Measurements from ENCODE around the gene CPE. TPM values are rescaled to one million over a fixed set of nuclear protein-coding genes. Genes with fewer than 3 reads are reported as not detected.
"Not testable (repeated sequence)": the region's sequence is repeated elsewhere in the genome, so short reads cannot be mapped to it uniquely, and the experiment has no call there.

Gene CPE
- total RNA-seq, result not detected

DNA sequence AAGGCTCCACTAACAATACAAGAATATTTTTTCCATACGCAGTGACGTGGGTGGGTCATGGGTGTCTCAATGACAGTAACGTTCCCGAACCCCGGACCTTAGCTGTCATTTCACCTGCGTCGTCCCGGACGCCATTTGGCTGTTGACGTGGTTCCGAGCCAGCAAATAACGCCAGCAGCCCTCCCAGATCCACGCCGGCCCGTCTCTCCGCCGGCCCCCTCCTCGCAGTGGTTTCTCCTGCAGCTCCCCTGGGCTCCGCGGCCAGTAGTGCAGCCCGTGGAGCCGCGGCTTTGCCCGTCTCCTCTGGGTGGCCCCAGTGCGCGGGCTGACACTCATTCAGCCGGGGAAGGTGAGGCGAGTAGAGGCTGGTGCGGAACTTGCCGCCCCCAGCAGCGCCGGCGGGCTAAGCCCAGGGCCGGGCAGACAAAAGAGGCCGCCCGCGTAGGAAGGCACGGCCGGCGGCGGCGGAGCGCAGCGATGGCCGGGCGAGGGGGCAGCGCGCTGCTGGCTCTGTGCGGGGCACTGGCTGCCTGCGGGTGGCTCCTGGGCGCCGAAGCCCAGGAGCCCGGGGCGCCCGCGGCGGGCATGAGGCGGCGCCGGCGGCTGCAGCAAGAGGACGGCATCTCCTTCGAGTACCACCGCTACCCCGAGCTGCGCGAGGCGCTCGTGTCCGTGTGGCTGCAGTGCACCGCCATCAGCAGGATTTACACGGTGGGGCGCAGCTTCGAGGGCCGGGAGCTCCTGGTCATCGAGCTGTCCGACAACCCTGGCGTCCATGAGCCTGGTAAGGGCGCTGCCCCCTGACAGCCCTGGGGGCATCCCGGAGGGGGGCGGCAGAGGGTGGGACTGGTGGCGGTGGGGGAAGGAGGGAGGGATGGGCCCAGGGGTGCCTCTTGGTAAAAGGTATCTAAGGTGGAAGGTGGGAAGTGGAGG, at the start of gene CPE:
Gene CPE, plus strand, starts transcription at position 264 of the 933 bp plus-strand sequence. Its CDS starts 214 bp downstream, at position 478.
- peaks cover 53% of the 10 kb centered on the region for H3K27me3 Mint-ChIP-seq
- ATAC-seq (peak; percentile 100), DNase-seq (peak; percentile 82)
- intact Hi-C loops (cut with DNase I, micrococcal nuclease), result no loop called here
- H3K36me3 Mint-ChIP-seq (ENCODE audit: low read depth), result no peaks in the 10 kb centered on the region
- H3K4me1 Mint-ChIP-seq, result no peaks in the 10 kb centered on the region
- H3K27ac Mint-ChIP-seq, result no peak within 1 kb of the TSS
- H3K4me3 Mint-ChIP-seq, result peak within 1 kb of the TSS; percentile 60
- ChIA-PET CTCF (interaction anchor here (0.6 to 1.1 kb wide), 5 partner anchors 23 to 248 kb away, joined by 3 to 6 read pairs (median 3); no protein-coding TSS in a partner anchor), POLR2A (no interaction called here)
- H3K9me3 Mint-ChIP-seq (ENCODE audit: low read depth), result no peaks in the 10 kb centered on the region

DNA sequence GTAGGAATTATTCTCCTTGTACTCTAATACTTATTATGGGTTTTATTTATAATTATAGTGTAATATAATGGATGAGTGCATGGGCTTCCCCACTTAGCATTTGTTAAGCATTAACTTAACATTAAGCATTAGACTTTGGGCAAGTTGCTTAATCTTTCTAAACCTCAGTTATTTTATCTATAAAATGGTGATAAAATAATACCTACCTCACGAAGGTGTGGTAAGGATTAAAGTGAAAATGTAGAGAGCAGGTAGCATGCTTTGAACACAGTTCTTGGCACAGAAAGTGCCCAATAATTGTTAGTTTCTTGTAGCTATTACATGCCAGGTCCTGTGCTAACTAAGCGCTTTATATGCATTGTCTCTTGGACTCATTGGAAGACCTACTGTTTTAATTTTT, 48.7 kb upstream of the CPE start:
- ATAC-seq (no peak), DNase-seq (no peak)
- Mint-ChIP-seq H3K9me3 (ENCODE audit: low read depth) (no peaks in the 10 kb centered on the region), H3K4me3 (peak overlapping the region; percentile 32), H3K27me3 (no peaks in the 10 kb centered on the region), H3K4me1 (peaks cover 49% of the 10 kb centered on the region), H3K36me3 (ENCODE audit: low read depth) (peaks cover 35% of the 10 kb centered on the region), H3K27ac (peak overlapping the region; percentile 72)
- intact Hi-C loops (cut with DNase I, micrococcal nuclease), result no loop called here
- ChIA-PET CTCF (interaction anchor here (1.0 to 1.4 kb wide), 4 partner anchors 15 to 122 kb away, joined by 3 to 4 read pairs (median 3); partner anchors contain the start of gene CPE), POLR2A (interaction anchor here (0.6 kb wide), 1 partner anchor 22 kb away, joined by 5 read pairs; no protein-coding TSS in a partner anchor)

DNA sequence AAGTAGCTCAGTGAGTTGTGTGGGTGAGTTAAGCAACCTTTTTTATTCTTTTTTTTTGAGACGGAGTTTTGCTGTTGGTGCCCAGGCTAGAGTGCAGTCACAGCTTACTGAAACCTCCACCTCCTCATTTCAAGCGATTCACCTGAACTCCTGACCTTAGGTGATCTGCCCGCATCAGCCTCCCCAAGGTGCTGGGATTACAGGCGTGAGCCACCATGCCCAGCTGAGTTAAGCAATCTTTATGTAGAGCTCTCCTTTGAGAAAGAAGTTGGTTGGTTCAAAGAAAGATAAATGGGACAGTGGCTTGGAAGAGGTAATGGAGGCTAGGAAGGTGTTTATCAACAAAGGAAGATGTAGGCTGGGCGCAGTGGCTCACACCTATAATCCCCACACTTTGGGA, 48.1 kb upstream of the CPE start:
- Mint-ChIP-seq H3K9me3 (ENCODE audit: low read depth) (no peaks in the 10 kb centered on the region), H3K36me3 (ENCODE audit: low read depth) (peaks cover 33% of the 10 kb centered on the region), H3K27me3 (no peaks in the 10 kb centered on the region), H3K4me1 (peaks cover 47% of the 10 kb centered on the region), H3K27ac (peak overlapping the region; percentile 72), H3K4me3 (peak overlapping the region; percentile 32)
- CTCF ChIA-PET, result interaction anchor here (1.0 to 1.4 kb wide), 4 partner anchors 15 to 122 kb away, joined by 3 to 4 read pairs (median 3); partner anchors contain the start of gene CPE
- ATAC-seq (no peak), DNase-seq (peak; percentile 21)
- intact Hi-C loops (cut with DNase I, micrococcal nuclease), result no loop called here
- POLR2A ChIA-PET, result no interaction called here

DNA sequence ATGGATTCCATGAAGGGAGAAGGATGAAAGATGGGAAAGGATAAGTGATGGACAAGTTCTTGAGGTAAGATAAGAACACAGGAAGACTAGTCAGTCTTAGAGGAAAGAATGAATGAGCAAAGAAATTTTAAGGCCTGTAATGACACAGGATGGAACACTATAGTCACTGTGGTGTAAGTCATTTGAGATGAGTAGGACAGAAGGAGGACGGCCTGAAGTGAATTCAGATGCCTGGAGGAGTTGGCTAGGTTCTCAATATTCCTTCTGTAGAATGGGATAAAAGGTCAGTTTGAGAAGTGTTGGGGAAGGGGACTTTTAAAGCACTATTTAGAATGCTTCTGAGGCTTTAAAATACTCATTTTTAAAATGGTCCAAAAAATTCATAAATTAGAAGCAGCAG, 47.4 kb upstream of the CPE start:
- Mint-ChIP-seq H3K4me3 (peak overlapping the region; percentile 32), H3K27me3 (no peaks in the 10 kb centered on the region), H3K27ac (peak overlapping the region; percentile 41), H3K9me3 (ENCODE audit: low read depth) (no peaks in the 10 kb centered on the region), H3K4me1 (peaks cover 40% of the 10 kb centered on the region), H3K36me3 (ENCODE audit: low read depth) (peaks cover 34% of the 10 kb centered on the region)
- ChIA-PET CTCF (interaction anchor here (1.0 kb wide), 2 partner anchors 200 to 219 kb away, joined by 3 to 4 read pairs; partner anchors contain the start of gene TMEM192), POLR2A (no interaction called here)
- ATAC-seq (no peak), DNase-seq (no peak)
- intact Hi-C loops (cut with DNase I, micrococcal nuclease), result no loop called here

DNA sequence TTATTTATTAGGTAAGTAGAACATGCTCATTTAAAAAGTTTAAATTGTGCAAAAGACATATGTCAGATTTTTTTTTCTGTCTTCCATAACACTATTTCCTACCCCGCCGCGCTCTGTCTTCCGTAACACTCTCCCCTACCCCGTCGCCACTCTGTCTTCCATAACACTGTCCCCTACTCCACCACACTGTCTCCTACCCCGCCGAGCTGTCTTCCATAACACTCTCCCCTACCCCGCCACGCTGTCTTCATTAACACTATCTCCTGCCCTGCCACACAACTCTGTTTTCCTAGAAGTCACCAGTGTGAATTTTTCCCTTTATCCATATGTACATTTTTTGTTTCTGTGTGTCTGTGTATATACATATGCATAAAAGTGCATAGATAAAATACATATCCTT, 47.0 kb upstream of the CPE start:
- no peaks in the 10 kb centered on the region for H3K9me3 Mint-ChIP-seq (ENCODE audit: low read depth)
- peak overlapping the region; percentile 4 for H3K4me3 Mint-ChIP-seq
- DNase-seq (no peak), ATAC-seq (no peak)
- CTCF ChIA-PET, result interaction anchor here (1.0 kb wide), 3 partner anchors 29 to 219 kb away, joined by 3 to 4 read pairs (median 3); partner anchors contain the start of gene TMEM192
- H3K4me1 Mint-ChIP-seq, result peaks cover 39% of the 10 kb centered on the region
- peaks cover 37% of the 10 kb centered on the region for H3K36me3 Mint-ChIP-seq (ENCODE audit: low read depth)
- H3K27ac Mint-ChIP-seq, result peak overlapping the region; percentile 18
- intact Hi-C loops (cut with DNase I, micrococcal nuclease), result no loop called here
- POLR2A ChIA-PET, result no interaction called here
- no peaks in the 10 kb centered on the region for H3K27me3 Mint-ChIP-seq

DNA sequence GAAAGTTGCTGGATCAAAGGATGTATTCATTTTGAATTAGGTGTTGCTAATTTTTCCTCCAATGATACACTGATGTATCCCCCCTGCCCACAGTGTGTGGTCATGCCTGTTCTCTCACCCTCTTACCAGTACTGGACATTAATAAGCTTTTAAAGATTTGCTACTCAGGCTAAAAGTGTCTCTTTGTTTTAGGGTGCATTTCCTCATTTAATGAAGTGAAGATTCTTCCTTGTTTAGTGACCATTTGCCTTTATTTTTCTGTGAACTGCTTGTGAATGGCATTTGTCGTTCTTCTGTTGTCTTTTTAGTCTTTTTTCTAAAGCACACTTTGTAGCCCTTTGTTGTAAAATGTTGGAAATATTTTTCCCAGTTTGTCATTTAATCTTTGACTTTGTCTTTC, 46.3 kb upstream of the CPE start:
- Mint-ChIP-seq H3K27ac (peak overlapping the region; percentile 18), H3K4me1 (peaks cover 41% of the 10 kb centered on the region), H3K27me3 (no peaks in the 10 kb centered on the region), H3K4me3 (peak overlapping the region; percentile 4), H3K9me3 (ENCODE audit: low read depth) (no peaks in the 10 kb centered on the region), H3K36me3 (ENCODE audit: low read depth) (peaks cover 39% of the 10 kb centered on the region)
- CTCF ChIA-PET, result interaction anchor here (0.6 to 1.9 kb wide), 5 partner anchors 10 to 219 kb away, joined by 3 to 15 read pairs (median 5); partner anchors contain the start of gene TMEM192
- intact Hi-C loops (cut with DNase I, micrococcal nuclease), result no loop called here
- POLR2A ChIA-PET, result no interaction called here
- no peak for ATAC-seq
- no peak for DNase-seq

DNA sequence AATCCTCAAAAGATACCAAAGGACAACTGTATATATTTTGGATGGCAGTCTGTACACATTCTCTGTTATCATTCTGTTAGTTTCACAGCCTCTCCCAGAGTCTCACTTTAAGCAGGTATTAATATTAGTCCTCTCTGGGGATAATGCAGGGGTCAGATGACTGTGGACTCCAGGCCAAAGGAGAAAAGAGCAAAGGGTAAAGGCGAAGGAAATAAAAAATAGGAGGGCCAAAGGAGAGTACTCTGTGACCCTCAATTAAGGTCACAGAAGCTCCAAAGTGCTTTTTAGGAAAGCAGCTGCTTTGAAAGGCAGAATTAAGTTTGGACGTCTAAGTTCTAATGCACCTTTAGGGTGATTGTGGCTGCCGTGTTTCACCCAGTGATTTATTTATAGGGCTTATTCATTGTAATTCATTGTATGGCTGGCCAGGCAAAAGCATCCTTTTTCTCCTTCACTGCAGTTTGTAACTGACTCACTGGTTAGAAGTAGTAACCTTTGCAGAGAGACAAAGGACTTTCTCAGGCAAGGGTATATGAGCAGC, 43.6 kb upstream of the CPE start:
- Mint-ChIP-seq H3K36me3 (ENCODE audit: low read depth) (peaks cover 47% of the 10 kb centered on the region), H3K27ac (peak overlapping the region; percentile 2), H3K9me3 (ENCODE audit: low read depth) (no peaks in the 10 kb centered on the region), H3K27me3 (no peaks in the 10 kb centered on the region), H3K4me3 (no peak overlapping the region), H3K4me1 (peaks cover 35% of the 10 kb centered on the region)
- ChIA-PET POLR2A (no interaction called here), CTCF (interaction anchor here (1.0 to 1.2 kb wide), 2 partner anchors 10 to 204 kb away, joined by 3 read pairs; no protein-coding TSS in a partner anchor)
- DNase-seq, result no peak
- ATAC-seq, result no peak
- intact Hi-C loops (cut with DNase I, micrococcal nuclease), result no loop called here

DNA sequence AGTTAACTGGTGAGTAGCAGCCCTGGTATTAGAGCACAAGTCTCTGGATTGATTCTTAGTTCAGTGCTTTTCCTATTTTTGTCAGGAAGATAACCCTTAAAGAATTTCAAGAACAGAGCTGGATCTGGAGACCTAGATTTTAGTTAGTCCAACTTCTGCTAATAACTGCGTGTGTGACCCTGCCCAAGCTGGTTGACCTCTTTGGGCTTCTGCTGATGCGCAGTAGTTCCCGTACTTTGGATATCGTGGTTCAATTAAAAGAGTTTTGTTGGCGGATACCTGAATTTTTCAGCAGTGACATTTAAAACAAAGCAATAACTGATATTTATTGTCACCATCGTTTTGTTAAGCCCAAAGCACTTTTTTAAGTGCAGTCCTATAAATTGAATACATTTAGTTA, 42.1 kb upstream of the CPE start:
- Mint-ChIP-seq H3K9me3 (ENCODE audit: low read depth) (no peaks in the 10 kb centered on the region), H3K36me3 (ENCODE audit: low read depth) (peaks cover 36% of the 10 kb centered on the region), H3K4me3 (no peak overlapping the region), H3K27ac (no peak overlapping the region), H3K4me1 (peaks cover 20% of the 10 kb centered on the region), H3K27me3 (no peaks in the 10 kb centered on the region)
- intact Hi-C loops (cut with DNase I, micrococcal nuclease), result no loop called here
- DNase-seq, result no peak
- ChIA-PET CTCF (no interaction called here), POLR2A (no interaction called here)
- ATAC-seq, result no peak

DNA sequence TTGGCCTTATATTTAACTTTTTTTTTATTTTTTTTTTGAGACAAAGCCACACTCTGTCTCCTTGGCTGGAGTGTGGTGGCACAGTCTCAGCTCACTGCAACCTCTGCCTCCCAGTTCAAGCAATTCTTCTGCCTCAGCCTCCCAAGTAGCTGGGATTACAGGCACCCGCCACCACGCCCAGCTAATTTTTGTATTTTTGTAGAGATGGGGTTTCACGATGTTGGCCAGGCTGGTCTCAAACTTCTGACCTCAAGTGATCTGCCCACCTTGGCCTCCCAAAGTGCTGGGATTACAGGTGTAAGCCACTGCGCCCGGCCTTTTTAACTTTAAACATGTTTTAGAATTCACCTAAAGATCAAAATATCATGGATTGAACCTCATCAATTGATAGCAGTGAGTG, 36.5 kb upstream of the CPE start:
- POLR2A ChIA-PET; intact Hi-C loops (cut with DNase I, micrococcal nuclease); ATAC-seq; H3K4me3 Mint-ChIP-seq; H3K27ac Mint-ChIP-seq; H3K27me3 Mint-ChIP-seq; H3K9me3 Mint-ChIP-seq (ENCODE audit: low read depth); H3K4me1 Mint-ChIP-seq; DNase-seq: not testable (repeated sequence)
- peaks cover 21% of the 10 kb centered on the region for H3K36me3 Mint-ChIP-seq (ENCODE audit: low read depth)
- CTCF ChIA-PET, result interaction anchor here (0.6 to 5.0 kb wide), 6 partner anchors 9 to 229 kb away, joined by 3 to 69 read pairs (median 4); partner anchors contain the start of genes MSMO1 and TMEM192

DNA sequence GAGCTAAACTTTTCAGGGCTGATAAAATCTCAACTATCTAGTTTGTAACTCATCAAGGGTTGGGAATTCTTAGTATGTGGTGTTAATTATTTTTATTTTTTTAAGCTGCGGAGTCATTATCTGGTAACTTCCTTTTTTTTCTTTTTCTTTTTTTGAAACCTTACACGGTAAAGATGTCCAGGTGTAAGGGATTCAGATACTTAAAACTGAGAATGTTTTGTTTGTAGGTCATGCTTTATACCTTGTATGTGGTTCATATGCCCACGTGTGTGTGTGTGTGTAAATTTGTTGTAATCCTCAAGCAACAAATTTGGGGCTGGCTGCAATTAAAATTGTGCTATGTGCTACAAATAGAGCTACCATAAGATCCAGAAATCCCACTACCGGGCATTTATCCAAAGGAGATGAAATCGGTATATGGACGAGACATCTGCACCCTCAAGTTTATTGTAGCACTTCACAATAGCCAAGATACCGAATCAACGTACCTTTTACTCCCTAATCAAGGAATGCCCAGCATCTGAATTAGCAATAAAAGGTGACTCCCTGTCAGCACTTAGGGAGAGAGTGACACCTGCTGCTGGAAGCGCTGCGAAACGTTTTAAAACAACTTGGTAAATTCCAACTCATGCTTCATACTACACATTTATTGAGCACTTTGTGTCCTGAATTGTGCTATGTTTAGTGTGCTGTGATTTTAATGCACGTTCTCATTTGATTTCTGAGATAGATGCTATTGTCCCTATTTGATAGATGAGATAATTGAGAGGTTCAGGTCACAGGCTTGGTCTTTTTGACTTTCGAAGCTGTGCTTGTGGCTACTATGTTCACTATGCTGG, 35.2 kb upstream of the CPE start:
- no peak for ATAC-seq
- CTCF ChIA-PET, result interaction anchor here (0.6 to 5.0 kb wide), 8 partner anchors 10 to 526 kb away, joined by 3 to 69 read pairs (median 4); partner anchors contain the start of genes MSMO1 and TMEM192
- H3K27ac Mint-ChIP-seq, result no peak overlapping the region
- intact Hi-C loops (cut with DNase I, micrococcal nuclease), result loop anchor here (1.0 kb wide), 1 partner anchor 212 kb away; no protein-coding TSS in a partner anchor
- POLR2A ChIA-PET, result no interaction called here
- H3K36me3 Mint-ChIP-seq (ENCODE audit: low read depth), result peaks cover 15% of the 10 kb centered on the region
- no peaks in the 10 kb centered on the region for H3K27me3 Mint-ChIP-seq
- H3K9me3 Mint-ChIP-seq (ENCODE audit: low read depth), result no peaks in the 10 kb centered on the region
- H3K4me1 Mint-ChIP-seq, result no peaks in the 10 kb centered on the region
- DNase-seq, result peak; percentile 37
- H3K4me3 Mint-ChIP-seq, result no peak overlapping the region
